COLO668 (cell line): ENCODE measurements around the gene ATP6V1C2.

Experiments used
- DNase-seq: peaks from one replicate; lab custom pipeline; 2025; ENCODE audit not compliant: unreplicated experiment; lab: John Stamatoyannopoulos, UW

Gene ATP6V1C2

DNA sequence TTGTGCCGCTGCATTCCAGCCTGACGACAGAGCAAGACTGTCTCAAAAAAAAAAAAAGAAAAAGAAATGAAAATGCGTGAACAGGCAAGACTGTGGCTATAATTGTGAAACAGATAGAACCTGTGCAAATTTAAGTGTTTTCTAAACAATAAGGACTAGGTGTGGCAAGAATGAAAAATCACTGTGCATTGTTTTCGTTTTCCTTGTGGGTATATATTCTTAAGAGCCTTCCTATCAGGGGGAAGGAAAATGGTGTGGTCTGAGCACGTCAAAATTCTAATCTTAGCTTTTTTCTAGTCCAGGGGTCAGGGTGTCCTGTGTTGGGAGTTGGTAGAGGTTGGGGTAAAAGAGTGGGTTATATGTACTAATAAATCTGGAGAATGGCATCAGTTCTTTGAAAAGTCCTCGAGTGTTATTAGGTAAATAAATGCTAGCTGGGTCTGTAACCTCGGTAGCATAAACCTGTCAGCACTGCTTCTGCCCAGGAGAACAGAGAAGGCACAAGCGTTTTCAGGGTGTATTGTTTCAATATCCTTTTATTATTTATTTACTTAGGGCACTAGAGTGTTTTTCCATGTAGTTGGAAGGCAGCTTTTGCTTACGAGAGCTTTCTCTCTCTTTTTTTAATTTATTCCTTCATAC is 11.6 kb downstream of the ATP6V1C2 start:
- no peak for DNase-seq

DNA sequence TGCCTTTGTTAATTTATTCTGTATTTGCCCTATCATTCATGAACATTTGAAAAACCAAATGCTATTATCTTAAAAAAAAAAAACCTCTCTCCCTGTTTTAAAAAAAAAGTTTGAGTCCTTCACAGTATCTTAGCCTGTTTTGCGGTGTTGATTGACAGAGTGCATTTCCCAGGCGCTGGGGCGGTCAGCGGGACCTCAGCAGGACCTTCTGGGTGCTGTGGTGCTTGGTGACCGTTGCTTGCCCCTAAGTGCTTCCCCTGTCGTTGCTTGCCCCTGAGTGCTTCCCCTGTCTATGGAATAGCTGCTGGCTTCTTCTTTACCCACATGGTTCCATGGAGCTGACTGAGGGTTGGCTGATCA is 12.1 kb downstream of the ATP6V1C2 start:
- DNase-seq: no peak

DNA sequence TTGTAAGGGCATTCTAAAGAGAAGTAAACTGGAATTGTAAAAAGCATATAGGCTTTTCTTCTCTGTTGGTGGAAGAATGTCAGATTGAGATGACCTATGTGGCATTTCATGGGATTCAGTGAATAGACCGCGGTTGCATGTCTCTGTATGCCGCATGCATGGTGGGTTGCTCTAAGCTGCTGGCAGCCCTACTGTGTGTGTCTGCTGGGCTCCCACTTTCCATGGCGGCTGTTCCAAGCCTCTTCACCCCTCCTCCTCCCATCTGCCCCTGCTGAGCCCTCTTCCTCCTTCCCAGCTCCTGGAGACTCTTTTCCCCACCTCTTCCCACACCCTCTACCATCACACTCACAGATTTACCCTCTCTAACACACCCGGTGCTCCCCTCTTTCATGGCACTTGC is 12.6 kb downstream of the ATP6V1C2 start:
- no peak for DNase-seq

DNA sequence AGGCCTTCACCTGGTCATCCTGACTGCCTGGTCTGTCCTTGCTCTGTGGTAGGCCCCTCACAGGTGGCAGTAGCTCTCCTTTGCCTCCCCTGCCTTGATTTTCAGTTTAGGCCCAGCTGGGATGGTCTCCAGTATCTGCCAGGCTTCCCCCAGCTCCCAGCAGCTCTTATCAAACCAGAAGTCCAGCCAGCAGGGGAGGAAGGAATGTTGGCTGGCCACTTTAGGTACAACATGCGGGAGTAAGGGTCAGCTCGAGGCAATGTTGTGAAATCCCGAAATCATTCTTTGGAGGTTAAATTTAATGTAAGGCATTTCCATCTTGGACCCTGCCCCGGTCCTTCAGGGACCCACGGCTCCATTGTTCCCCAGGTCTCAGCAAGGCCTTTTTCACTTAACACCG is 16.8 kb downstream of the ATP6V1C2 start:
- DNase-seq: no peak

DNA sequence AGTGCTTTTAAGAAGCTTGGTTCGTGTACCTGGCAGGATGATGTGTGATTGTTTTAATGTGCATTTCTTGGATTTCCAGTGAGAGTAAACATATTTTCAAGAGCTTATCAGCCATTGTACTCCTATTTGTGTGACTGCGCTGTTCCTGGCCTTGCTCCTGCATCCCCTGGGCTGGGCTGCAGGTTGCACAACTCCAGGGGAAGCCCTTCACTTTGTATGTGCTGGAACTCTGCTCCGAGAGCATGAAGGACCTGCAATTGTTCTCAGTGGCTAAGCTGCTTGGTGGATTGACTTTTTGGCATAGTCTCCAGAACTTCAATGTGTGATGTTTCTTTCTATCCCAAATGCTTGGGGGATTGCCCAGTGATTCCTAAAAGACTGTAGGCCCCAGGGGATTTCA is 18.8 kb downstream of the ATP6V1C2 start:
- no peak for DNase-seq

DNA sequence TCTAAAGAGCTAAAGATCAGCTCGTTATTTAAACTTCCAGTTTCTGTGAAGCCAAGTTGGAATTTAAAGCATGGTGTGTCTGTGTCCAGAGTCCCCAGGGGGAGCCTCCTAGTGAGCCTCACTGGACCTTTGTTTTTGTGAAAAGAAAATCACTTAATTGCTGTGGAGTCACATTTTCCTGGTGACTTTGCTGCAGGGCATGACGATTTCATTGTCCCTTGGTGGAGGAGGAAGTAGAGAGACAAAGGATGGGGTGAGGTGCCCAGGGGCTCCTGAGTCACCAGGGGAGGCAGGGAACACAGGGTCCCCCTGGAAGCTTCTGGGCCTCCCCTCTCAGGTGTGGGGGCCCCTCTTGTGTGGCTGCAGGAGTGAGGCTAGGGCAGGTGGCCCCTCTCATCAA is 19.7 kb downstream of the ATP6V1C2 start:
- DNase-seq: no peak

DNA sequence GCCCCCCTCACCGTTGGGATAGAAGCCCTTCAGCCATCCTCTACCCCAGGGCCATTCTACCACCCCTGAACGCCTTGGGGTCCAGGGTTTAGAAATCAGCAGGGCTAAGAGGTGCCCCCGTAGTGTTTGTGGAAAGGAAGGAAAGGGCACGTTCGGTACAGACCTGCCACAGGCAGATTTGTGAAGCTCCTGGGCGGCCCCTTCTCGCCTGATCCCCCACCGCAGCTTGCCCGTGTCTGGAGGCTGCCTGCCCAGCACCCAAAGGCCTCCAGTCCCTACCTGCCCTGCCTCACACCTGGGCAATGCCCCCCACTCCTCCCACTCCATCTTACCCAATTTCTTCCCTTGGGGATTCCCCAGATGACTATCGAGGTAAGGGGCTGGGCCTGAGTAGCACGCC is 21.2 kb downstream of the ATP6V1C2 start:
- no peak for DNase-seq

DNA sequence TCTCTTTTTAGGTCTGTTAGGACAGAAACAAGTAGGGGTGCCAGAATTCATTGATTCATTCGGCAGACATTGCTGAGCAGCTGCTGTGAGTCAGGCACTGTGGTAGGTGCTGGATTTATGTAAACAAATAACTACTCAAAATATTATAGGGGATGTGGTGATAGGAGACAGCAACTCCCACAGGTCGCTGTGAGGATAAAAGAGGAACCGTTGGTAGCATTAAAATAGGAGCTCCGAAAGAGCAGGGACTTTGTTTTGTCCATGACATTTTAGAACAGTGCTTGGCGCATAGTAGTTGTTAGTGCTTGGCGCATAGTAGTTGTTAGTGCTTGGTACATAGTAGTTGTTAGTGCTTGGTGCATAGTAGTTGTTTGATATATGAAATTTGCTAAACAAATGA is 29.2 kb downstream of the ATP6V1C2 start:
- DNase-seq: no peak

DNA sequence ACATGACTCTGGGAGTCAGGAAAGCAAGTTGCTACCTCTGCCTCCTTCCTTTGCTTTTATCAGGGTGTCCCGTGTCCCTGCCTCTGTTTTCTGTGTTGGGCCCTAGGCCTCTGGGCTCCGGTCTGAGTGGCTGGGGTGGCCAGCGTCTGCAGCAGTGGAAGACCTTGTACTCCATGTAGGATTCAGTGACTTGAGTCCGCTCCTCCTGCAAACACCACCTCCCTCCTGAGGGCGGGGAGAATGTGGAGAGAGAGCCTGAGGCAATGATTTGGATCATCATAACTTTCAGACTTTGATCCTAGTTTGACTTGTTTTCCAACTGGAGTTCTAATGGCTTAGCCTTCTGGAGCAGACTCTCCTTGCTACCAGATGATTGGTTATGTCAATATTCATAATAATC is 30.8 kb downstream of the ATP6V1C2 start:
- no peak for DNase-seq

DNA sequence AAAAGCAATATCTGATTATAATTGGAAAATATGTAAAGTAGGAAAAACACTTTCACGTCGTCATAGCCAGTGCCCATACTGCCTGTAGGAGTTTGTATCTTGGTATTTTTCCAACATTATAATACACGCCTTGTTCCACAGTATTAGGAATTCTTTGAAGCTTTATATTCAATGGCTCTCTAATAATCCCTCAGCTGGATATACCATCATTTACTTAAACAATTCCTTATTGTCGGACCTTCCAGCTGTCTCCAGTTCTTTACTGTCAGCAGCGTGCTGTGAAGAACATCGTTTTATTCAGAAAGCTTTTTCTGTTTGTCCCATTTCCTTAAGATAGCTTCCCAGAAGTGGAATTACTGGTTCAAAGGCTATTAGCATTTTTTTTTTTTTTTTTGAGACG is 31.7 kb downstream of the ATP6V1C2 start:
- DNase-seq: no peak

DNA sequence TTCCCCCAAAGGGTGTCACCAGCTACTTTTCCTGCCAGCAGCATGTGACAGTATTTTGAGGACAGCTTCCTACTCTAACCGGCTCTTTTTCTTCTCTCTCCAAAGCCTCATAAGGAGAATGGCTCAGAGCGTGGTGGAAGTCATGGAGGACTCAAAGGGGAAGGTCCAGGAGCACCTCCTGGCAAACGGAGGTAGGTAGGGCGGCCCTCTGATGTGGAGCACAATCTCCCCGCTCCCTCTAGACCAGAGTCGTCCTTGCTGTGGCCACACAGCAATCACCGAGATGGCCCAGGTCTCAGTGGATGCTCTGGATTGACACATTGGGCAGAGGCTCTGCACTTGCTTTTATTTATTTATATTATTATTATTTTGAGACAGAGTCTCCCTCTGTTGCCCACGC is 32.4 kb downstream of the ATP6V1C2 start:
- DNase-seq: no peak

DNA sequence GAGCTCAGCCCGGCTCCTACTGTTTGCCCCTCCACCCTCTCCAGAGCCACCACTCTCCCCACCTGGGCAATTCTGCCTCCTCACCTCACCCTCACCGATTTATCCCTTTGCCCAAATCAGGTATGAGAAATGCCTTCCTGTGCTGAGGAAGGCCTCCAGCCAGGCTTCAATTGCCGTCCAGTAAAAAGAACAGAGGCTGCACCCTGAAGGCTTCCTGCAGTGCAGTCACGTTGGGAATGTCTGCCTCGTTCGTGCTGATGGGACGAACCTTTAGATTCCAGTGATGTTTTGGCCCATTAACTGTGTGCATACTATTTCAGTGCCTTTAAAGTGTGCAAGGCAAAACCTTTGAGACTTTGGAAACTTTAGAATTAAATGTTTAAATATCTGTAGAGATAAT is 34.2 kb downstream of the ATP6V1C2 start:
- no peak for DNase-seq

DNA sequence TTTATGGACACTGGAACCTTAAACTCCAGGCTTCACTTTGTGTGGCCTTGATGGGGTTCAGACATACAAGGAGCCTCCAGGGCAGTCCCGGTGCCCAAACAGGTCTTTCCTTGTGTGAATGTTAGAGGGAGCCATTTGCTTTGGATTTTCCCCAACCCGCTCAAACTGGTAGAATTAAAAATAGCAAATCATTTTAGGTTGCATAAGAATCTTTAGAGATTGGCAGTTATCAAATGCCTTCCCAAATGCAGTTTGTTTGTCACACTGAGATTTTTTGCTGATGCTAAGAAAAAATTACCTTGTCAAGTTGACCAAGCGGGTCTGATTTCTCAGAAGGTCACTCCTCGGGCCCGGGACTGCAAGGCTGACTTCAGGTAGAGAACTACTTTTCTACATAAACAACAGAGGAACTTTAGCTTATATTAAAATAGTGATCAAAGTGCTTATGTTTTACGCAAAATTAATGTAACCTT is 36.4 kb downstream of the ATP6V1C2 start:
- DNase-seq: no peak

DNA sequence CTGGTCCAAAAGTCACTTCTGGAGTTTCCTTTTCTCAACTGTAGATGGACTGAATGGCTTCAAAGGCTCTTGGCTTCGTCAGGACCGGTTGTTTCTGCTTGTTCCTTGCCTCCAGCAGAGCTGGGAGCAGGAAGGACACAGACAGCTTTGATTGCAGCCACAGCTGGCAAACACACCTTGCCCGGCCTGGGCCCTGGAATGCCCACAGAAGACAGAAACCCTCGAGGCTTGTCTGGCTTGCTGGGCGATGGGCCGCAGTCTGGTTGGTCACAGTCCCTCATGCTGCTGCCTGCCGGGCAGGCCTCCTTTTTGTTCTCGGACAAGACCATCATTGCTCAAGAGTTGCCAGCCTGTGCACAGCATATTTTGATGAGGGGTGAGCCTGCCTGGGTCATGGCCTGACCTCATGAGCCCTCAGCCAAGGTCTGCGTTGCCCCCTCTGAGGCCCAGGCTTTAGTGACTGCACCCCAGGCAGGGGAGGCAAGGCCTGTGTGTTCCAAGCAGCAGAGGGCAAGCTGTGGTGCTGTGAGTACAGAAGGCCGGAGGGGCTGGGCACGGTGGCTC is 37.8 kb downstream of the ATP6V1C2 start:
- DNase-seq: no peak

DNA sequence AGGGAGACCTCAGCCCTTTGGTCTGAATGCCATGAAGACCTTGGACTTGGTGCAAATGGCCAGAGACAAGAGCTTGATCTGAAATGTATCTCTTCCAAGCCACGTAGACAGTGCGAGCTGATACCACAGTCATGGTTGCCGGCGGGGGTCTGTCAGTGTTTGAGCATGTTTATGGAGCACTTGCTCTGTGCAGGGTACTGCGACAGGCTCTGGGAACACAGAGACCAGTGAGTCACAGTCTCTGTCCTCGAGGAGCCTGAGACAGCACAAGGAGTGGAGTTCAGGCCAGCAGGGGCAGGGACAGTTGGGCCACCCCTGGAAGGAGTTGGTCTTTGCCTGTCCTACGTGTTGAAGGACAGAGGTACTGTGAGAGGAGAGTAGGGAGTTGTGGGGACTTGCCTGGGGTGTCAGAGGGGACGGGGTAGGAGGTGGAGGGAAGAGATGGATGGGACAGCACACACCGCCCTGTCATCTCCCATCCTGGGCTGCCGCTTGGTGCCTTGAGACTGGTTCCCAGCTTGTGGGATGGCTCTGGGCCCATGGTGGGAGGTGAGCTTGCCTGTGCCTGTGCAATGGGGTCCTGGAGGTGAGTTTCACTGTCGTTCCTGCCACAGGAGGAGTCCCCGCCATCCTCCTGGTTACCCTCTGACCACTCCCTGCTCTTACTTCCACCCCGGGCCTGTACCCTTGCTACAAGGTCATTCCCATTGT is 39.5 kb downstream of the ATP6V1C2 start:
- DNase-seq: no peak

DNA sequence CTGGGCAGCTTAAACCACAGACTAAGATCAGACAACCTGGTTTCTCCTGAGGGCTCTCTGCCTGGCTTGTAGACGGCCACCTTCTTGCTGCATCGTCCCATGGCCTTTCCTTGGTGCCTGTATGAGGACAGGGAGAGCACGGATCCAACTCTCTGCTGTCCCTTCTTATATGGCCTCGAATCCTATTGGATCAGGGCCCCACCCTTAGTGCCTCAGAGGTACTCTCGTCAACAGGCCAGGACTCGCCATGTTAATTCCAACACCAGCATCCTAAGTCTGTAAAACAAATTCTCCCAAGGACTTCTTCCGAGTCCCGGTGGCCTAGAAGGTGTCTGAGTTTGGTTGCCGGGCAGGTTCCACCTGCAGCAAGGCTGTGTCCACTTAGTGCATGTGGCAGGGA is 40.2 kb downstream of the ATP6V1C2 start:
- no peak for DNase-seq

DNA sequence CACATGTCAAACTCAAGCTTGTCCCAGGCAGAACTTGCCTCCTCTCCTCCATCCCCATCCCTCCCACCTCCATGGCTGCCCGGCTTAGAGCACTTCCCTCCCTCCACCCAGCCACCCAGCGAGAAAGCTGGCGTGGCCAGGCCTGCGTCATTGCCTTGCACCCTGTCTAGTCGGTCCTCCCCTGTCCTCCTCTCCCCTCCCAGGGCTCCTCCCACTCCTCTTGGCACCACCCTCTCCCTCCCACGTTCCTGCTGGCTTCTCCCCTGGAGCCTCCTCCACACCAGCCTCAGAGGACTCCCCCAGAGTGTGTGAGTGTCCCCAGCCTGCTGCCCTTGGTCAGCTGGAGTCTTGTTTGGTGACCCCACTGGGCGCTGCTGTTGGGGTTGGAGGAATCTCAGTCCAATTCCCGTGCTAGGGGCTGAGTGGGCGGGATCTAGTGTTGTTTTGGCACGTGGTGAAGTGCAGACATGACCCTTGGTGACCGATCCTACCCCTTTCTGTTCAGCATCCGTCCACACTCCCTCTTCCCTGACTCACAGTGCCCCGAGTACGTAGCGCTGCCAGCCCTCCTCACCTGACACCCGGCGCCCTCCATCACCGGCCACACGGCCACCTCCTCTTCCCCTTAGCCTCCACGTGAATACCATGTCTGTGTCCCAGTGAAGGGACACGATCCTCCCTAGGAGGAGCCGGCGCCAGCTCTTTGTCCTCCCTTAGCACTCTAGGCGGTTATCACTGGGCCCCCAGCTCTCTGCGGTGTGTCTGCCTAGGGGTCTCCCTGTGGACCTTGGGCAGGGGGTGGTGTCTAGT is 41.4 kb downstream of the ATP6V1C2 start:
- DNase-seq: no peak

DNA sequence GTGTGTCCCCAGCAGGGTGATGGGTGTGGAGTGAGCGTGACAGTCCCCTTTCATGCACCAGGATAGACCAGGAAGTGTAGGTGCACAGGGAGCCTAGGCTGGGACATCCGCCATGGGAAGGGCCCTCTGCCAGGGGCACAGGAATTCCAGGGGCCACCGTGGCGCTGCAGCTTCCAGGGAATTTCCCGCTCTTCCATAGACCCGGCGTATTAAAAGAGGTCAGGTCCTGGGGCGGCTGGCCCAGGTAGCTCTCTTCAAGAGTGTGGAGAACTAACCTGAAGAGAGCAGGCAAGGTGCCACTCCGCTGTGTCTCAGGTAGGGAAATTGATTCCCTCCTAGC is 42.0 kb downstream of the ATP6V1C2 start:
- no peak for DNase-seq

DNA sequence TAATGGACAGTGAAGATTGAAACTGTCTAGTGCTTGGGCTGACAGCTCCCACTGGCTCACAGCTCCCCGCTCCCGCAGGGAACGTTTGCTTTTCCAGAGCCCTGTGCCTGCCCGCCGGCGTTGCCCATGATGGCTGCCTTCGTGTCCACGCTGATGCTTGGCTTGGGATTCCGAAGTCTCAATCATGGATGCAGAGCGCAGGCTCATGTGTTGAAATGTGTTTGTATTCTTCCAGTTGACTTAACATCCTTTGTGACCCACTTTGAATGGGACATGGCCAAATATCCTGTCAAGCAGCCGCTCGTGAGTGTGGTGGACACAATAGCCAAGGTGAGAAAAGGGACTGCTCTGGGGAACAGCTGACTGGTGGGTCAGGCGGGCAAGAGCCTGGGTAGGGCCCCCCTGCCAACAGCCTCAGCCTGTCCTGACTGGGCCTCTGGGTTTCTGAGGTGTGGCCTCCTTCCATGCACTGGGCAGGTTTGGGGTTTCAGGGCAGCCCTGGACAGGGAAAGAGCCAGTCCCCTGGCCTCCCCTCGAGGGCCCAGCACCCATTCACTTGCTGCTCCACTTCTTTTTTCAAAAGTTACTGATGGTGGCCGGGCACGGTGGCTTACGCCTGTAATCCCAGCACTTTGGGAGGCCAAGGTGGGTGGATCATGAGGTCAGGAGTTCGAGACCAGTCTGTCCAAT is 42.8 kb downstream of the ATP6V1C2 start:
- no peak for DNase-seq

DNA sequence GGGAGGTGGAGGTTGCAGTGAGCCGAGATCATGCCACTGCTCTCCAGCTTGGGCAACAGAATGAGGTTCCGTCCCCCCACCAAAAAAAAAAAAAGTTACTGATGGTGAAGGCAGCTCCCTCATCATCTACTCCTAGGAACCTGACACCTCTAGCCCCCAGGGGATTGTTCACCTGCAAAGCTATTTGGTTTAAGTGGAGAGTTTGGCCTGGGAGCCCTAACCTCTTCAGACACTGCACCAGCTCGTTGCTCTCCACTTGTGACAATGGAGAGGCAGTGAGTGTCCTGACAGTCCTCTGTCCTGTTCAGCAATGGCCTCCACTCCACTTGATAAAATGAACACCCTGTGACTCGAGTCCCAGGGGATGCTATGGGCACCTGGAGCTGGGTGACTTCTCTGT is 43.5 kb downstream of the ATP6V1C2 start:
- no peak for DNase-seq

DNA sequence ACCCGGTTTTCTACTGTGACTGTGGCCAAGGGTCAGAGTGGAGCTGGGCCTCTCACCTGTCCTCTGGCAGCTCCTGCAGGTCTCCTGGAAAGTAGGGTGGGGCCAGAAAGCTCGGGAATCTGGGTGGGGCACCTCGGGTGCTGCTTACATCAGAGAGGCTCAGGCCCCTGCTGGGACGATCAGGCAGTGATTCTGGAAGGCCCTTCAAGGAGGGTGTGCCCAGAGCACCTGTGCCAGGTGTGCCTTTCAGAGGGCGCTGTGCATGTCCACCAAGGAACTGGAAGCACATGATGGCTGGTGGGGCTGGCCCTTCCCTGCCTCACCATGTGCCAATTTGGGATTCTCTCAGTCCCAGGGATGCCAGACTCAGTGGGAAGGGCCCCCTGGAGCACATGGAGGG is 44.0 kb downstream of the ATP6V1C2 start:
- DNase-seq: peak; percentile 16
